ENCODE measurements around the gene GGA3. TPM values are rescaled to one million over a fixed set of nuclear protein-coding genes. Genes with fewer than 3 reads are reported as not detected.
"Not testable (repeated sequence)": the region's sequence is repeated elsewhere in the genome, so short reads cannot be mapped to it uniquely, and the experiment has no call there.

GGA3 gene
- total RNA-seq, 2 donors from 2014 or later: 13.5 to 24.1 TPM

DNA sequence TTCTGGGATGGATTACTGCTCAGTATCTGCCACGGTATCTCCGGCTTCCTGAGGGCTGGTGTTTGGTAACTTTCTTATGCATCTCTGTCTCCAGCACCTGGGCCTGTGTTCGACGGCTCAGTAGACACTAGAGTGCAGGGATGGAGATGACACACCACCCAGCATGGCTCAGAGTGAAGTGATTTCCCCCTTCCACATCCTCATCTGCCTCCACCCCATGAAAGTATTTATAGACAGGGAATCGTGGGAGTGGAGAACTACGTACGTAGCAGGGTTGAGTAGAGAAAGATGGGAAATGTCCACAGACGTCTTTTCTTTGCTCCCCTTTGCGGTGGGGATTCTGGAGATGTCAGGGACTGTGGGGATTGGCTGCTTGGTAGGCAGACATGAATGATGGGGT is 39.6 kb upstream of the GGA3 start:
- Histone ChIP-seq H3K36me3 (replicated peaks in 1 of 2; ENCODE audit: insufficient read depth in 1 of 2, low read depth in 2 of 2) (no peaks in the 10 kb centered on the region), H3K27ac (no peak overlapping the region), H3K4me3 (no peak overlapping the region), H3K4me1 (no peaks in the 10 kb centered on the region), H3K27me3 (no peaks in the 10 kb centered on the region), H3K9me3 (no peaks in the 10 kb centered on the region)
- peak in 1 of 4 donors; percentile 27 for DNase-seq
- intact Hi-C loops (cut with DNase I): no loop called here
- TF ChIP-seq POLR2A (IDR thresholded peaks at IDR 0.05): no peak
- TF ChIP-seq, protein P1, sequence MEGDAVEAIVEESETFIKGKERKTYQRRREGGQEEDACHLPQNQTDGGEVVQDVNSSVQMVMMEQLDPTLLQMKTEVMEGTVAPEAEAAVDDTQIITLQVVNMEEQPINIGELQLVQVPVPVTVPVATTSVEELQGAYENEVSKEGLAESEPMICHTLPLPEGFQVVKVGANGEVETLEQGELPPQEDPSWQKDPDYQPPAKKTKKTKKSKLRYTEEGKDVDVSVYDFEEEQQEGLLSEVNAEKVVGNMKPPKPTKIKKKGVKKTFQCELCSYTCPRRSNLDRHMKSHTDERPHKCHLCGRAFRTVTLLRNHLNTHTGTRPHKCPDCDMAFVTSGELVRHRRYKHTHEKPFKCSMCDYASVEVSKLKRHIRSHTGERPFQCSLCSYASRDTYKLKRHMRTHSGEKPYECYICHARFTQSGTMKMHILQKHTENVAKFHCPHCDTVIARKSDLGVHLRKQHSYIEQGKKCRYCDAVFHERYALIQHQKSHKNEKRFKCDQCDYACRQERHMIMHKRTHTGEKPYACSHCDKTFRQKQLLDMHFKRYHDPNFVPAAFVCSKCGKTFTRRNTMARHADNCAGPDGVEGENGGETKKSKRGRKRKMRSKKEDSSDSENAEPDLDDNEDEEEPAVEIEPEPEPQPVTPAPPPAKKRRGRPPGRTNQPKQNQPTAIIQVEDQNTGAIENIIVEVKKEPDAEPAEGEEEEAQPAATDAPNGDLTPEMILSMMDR (IDR thresholded peaks at IDR 0.05): no peak
- WGBS, 2 donors: 61 to 67% methylated on average over 9 of the region's 9 CpGs
- ATAC-seq: no peak

DNA sequence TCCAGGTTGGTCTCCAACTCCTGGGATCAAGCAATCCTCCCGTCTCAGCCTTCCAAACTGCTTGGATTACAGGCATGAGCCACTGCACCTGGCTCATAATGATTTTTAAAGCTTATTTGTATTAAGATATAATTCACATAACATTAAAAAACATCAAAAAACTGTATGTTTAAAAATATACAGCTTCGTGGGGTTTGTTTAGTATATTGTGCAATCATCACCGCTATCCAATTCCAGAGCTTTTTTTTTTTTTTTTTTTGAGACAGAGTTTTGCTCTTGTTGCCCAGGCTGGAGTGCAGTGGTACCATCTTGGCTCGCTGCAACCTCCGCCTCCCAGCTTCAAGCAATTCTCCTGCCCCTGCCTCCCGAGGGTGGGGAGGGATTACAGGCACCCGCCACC is 38.9 kb upstream of the GGA3 start:
- H3K9me3 ChIP-seq: no peaks in the 10 kb centered on the region
- DNase-seq (no peak), ATAC-seq (no peak)
- H3K4me1 ChIP-seq: no peaks in the 10 kb centered on the region
- WGBS, 2 donors: 60 to 75% methylated on average over 7 of the region's 7 CpGs
- no peak for TF ChIP-seq POLR2A (IDR thresholded peaks at IDR 0.05)
- TF ChIP-seq, protein P1 (IDR thresholded peaks at IDR 0.05): no peak
- intact Hi-C loops (cut with DNase I): no loop called here
- no peaks in the 10 kb centered on the region for H3K27me3 ChIP-seq
- H3K27ac ChIP-seq: no peak overlapping the region
- no peak overlapping the region for H3K4me3 ChIP-seq
- no peaks in the 10 kb centered on the region for H3K36me3 ChIP-seq (replicated peaks in 1 of 2; ENCODE audit: insufficient read depth in 1 of 2, low read depth in 2 of 2)

DNA sequence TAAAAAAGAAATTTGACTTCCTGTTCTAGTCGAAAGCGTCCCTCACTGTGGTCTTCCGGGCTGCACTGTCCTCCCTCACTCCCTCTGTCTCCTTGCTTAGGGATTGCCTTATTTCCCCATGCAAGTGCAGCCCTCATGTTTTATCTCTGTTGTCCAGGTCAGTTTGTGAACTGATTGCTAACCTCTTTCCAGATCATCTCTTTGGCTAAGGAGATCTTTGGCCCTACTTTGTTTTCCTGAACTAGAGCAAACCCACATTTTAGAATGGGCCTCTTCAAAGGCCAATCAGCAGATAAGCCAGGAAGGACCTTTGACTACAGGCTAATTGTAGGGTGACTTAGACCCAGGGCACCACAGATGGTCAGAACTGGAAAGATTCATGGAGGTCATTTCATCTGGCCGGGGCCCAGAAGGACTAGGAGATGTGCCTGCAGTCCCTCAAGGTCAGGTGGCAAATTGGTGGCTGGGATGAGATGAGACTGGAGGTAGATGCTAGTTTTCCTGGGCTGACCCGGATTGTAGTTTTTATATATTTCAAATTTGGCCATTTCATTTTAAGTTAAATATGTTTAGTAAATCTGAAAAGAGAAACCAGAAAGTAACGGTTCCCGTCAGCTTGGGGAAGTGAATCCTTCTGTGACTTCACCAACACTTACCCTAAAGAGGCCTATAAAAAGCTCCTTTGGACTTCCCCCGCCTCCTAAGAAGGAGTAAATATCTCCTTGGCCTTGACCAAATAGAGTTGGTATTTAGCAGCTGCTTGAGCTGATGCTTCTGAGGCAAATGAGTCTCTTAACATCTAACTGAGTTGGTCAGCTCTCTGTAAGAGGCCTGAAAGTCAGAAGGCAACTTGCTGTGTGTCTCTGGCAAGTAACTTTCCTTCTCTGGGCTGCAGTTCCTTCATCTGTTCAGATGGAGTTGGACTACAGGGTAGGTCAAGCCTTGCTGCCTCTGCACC is 34.1 kb upstream of the GGA3 start:
- TF ChIP-seq, protein P1 (IDR thresholded peaks at IDR 0.05): no peak
- TF ChIP-seq POLR2A (IDR thresholded peaks at IDR 0.05): no peak
- peak in 1 of 4 donors; percentile 42 for DNase-seq
- no peaks in the 10 kb centered on the region for H3K9me3 ChIP-seq
- H3K27ac ChIP-seq: peak overlapping the region in 1 of 4 donors; percentile 79
- no peak overlapping the region for H3K4me3 ChIP-seq
- no peaks in the 10 kb centered on the region for H3K36me3 ChIP-seq (replicated peaks in 1 of 2; ENCODE audit: insufficient read depth in 1 of 2, low read depth in 2 of 2)
- intact Hi-C loops (cut with DNase I): no loop called here
- no peaks in the 10 kb centered on the region for H3K4me1 ChIP-seq
- no peaks in the 10 kb centered on the region for H3K27me3 ChIP-seq
- ATAC-seq: no peak
- WGBS, 2 donors: 74 to 83% methylated on average over 8 of the region's 8 CpGs

DNA sequence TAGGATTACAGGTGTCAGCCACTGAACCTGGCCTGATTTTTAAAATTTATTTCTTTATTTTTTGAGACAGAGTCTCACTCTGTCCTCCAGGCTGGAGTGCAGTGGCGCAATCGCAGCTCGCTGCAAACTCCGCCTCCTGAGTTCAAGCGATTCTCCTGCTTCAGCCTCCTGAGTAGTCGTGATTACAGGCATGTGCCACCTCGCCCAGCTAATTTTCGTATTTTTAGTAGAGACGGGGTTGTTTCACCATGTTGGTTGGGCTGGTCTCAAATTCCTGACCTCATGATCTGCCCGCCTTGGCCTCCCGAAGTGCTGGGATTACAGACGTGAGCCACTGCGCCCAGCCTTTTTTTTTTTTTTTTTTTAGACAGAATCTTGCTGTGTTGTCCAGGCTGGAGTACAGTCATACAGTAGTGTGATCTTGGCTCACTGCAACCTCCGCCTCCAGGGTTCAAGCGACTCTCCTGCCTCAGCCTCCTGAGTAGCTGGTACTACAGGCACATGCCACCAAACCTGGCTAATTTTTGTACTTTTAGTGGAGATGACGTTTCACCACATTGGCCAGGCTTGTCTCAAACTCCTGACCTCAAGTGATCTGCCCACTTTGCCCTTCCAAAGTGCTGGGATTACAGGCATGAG is 31.5 kb upstream of the GGA3 start:
- H3K4me3 ChIP-seq; ATAC-seq; H3K36me3 ChIP-seq (replicated peaks in 1 of 2; ENCODE audit: insufficient read depth in 1 of 2, low read depth in 2 of 2); intact Hi-C loops (cut with DNase I); H3K9me3 ChIP-seq; H3K27me3 ChIP-seq; H3K4me1 ChIP-seq: not testable (repeated sequence)
- H3K27ac ChIP-seq: peak overlapping the region in 1 of 4 donors; percentile 45
- DNase-seq: peak in 1 of 4 donors; percentile 55
- WGBS, 2 donors: 51 to 70% methylated on average over 15 to 16 of the region's 16 CpGs

DNA sequence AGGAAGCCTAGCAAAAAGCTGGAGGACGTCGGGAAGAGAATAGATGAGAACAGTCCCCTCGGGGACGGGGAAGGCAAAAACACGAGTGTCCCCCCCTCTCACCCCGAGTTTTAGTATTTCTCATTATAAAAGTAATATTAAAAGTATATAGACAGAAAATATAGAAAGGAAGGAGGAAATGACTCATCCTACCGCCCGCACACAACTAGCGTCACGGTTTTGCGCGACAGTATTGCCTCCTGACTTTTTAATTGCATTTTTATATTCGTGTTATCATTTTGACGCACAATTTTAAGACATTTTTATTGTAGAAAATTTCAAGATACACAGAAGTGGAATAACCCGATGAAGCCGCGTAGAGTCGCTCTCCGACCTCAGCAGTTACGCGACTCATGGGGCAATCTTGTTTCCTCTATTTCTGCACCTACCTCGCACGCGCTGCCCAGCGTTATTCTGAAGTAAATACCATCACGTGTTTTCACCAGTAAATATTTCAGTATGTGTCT is 28.5 kb upstream of the GGA3 start:
- Histone ChIP-seq H3K4me3 (peak overlapping the region in 1 of 2 donors; percentile 75), H3K9me3 (no peaks in the 10 kb centered on the region), H3K4me1 (peaks cover 14% of the 10 kb centered on the region), H3K36me3 (replicated peaks in 1 of 2; ENCODE audit: insufficient read depth in 1 of 2, low read depth in 2 of 2) (no peaks in the 10 kb centered on the region), H3K27ac (peak overlapping the region; percentile 69 to 98 (median 87)), H3K27me3 (no peaks in the 10 kb centered on the region)
- ATAC-seq (peak; percentile 19), DNase-seq (peak; percentile 46 to 77 (median 56))
- TF ChIP-seq, protein P1 (IDR thresholded peaks at IDR 0.05): peak in 4 of 7 experiments; percentile 7 to 49 (median 33)
- TF ChIP-seq POLR2A (IDR thresholded peaks at IDR 0.05): no peak
- 1% methylated on average over 26 of the region's 26 CpGs for WGBS, 2 donors
- intact Hi-C loops (cut with DNase I): no loop called here
